ENCODE results near the gene SMARCAD1.
A peak's percentile ranks its signal among the peaks of the same experiment; 100 is the strongest.

The SMARCAD1 gene

GRCh38 chr4:94207469-94208224 is at the start of gene SMARCAD1:
SMARCAD1 (plus strand) TSS chr4:94207865; CDS start chr4:94208395, 530 bp downstream.
- peak; percentile 97 for DNase-seq

GRCh38 chr4:94158883-94159282 is 48.8 kb upstream of the SMARCAD1 start:
- DNase-seq: no peak

- DNase-seq: no peak
These were observed 47.9 kb upstream of the SMARCAD1 start for GRCh38 chr4:94159790-94160189.

GRCh38 chr4:94160774-94161173 is 46.9 kb upstream of the SMARCAD1 start:
- no peak for DNase-seq

GRCh38 chr4:94165256-94165655 is 42.4 kb upstream of the SMARCAD1 start:
- no peak for DNase-seq

- no peak for DNase-seq
These were observed 39.3 kb upstream of the SMARCAD1 start for GRCh38 chr4:94168321-94168720.

- DNase-seq: no peak
These were observed 37.8 kb upstream of the SMARCAD1 start for GRCh38 chr4:94169803-94170372.

- no peak for DNase-seq
These were observed 36.0 kb upstream of the SMARCAD1 start for GRCh38 chr4:94171616-94172015.

GRCh38 chr4:94175553-94176261 is 32.0 kb upstream of the SMARCAD1 start:
- no peak for DNase-seq

- no peak for DNase-seq
These were observed 29.8 kb upstream of the SMARCAD1 start for GRCh38 chr4:94177822-94178221.

GRCh38 chr4:94181815-94182214 is 25.9 kb upstream of the SMARCAD1 start:
- DNase-seq: no peak

GRCh38 chr4:94202769-94203168 is 4.9 kb upstream of the SMARCAD1 start:
- no peak for DNase-seq

GRCh38 chr4:94208266-94208665 is 601 bp downstream of the SMARCAD1 start:
- peak; percentile 53 for DNase-seq

GRCh38 chr4:94208918-94209317 is 1.3 kb downstream of the SMARCAD1 start:
- DNase-seq: no peak

- no peak for DNase-seq
These were observed 4.2 kb downstream of the SMARCAD1 start for GRCh38 chr4:94211861-94212260.

- no peak for DNase-seq
These were observed 7.1 kb downstream of the SMARCAD1 start for GRCh38 chr4:94214703-94215319.

GRCh38 chr4:94216394-94216793 is 8.7 kb downstream of the SMARCAD1 start:
- no peak for DNase-seq

GRCh38 chr4:94219402-94219801 is 11.7 kb downstream of the SMARCAD1 start:
- DNase-seq: no peak

- DNase-seq: peak; percentile 39
These were observed 14.3 kb downstream of the SMARCAD1 start for GRCh38 chr4:94221916-94222315.

- no peak for DNase-seq
These were observed 17.8 kb downstream of the SMARCAD1 start for GRCh38 chr4:94225449-94225848.

- no peak for DNase-seq
These were observed 19.1 kb downstream of the SMARCAD1 start for GRCh38 chr4:94226763-94227162.

- no peak for DNase-seq
These were observed 21.0 kb downstream of the SMARCAD1 start for GRCh38 chr4:94228493-94229216.

- no peak for DNase-seq
These were observed 24.9 kb downstream of the SMARCAD1 start for GRCh38 chr4:94232519-94232918.
